Gastrocnemius medialis (tissue), 4 donors: Measurements from ENCODE around the gene SZT2. TPM values are rescaled to one million over a fixed set of nuclear protein-coding genes. Genes with fewer than 3 reads are reported as not detected.
A peak's percentile ranks its signal among the peaks of the same experiment; 100 is the strongest.

Experiments
- ATAC-seq, 2 donors: fragments of 150-250 bp; one replicate each; pipeline ENCODE4 v1.9.1; 2016
- DNase-seq, 2 donors: peaks; one replicate each; pipeline ENCODE4 v3.0.0-alpha.2; 2019
- H3K27ac ChIP-seq, 4 donors: fragments of 200-600 bp; sonication (generic); 1 replicate in 1 of 4; 2 replicates in 3 of 4; pipeline ENCODE4 v1.5.1; 2016 to 2018; ENCODE audit warnings: mild to moderate bottlenecking in 2 of 4, moderate library complexity in 1 of 4
- H3K27me3 ChIP-seq, 3 donors: fragments of 200-600 bp; sonication (generic) in 2 of 3; 1 replicate in 1 of 3; 2 replicates in 2 of 3; pipeline versions ENCODE4 v1.5.1 to v1.6.0; 2016 to 2019; ENCODE audit warnings: mild to moderate bottlenecking in 1 of 3, moderate library complexity in 1 of 3
- H3K36me3 ChIP-seq, 2 donors: fragments of 200-600 bp; sonication (generic) in 1 of 2; one replicate each; pipeline ENCODE4 v1.5.1; 2017 to 2018
- H3K4me1 ChIP-seq, 2 donors: fragments of 200-600 bp; sonication (generic) in 1 of 2; one replicate each; pipeline ENCODE4 v1.5.1; 2016 to 2017; ENCODE audit warnings: mild to moderate bottlenecking in 2 of 2
- H3K4me3 ChIP-seq, 4 donors: fragments of 200-600 bp; sonication (generic) in 3 of 4; 1 replicate in 1 of 4; 2 replicates in 3 of 4; pipeline ENCODE4 v1.5.1; 2016 to 2019; ENCODE audit warnings: mild to moderate bottlenecking in 2 of 4
- H3K9me3 ChIP-seq, 3 donors: fragments of 200-600 bp; sonication (generic) in 2 of 3; 1 replicate in 1 of 3; 2 replicates in 2 of 3; pipeline ENCODE4 v1.5.1; 2016 to 2019
- POLR2A ChIP-seq, 2 donors: fragments of 450-650 bp; IDR thresholded peaks; one replicate each; pipeline ENCODE4 v1.6.1; 2017; ENCODE audit warnings: antibody characterized with exemption in 2 of 2, mild to moderate bottlenecking in 2 of 2, moderate library complexity in 2 of 2
- in situ Hi-C, 4 donors: fragments of 200-750 bp; cut with MboI; loops; one replicate each; pipeline versions ENCODE4 v1.15.0 to v1.8.0; 2017; ENCODE audit warnings: low sequenced_read_pairs in 4 of 4
- intact Hi-C: fragments of 100-400 bp; cut with DNase I; formaldehyde crosslinking; loops from one replicate; pipeline ENCODE4 v1.15.1; 2023; ENCODE audit warnings: low total_unique reads
- total RNA-seq, 4 donors: library from RNA; depleted of rRNA; stranded (reverse); fragments of >200 nt; gene quantifications; one replicate each; pipeline versions ENCODE4 v1.1.0 to v1.2.3, GENCODE V29; 2016
- TF ChIP-seq, protein P1 (sequence below), 5 experiments: fragments of 450-650 bp in 3 of 5; fragments of 200-600 bp in 2 of 5; sonication (generic) in 2 of 5; IDR thresholded peaks in 4 of 5; conservative IDR thresholded peaks in 1 of 5; 1 replicate in 4 of 5; 2 replicates in 1 of 5; pipeline ENCODE4 v1.5.1; 2016 to 2019; ENCODE audit warnings: antibody characterized with exemption in 5 of 5, mild to moderate bottlenecking in 3 of 5, moderate library complexity in 3 of 5

SZT2 gene
- total RNA-seq, 4 donors from 2014 or later, result 15.9 to 20.9 (median 17.9) TPM

DNA sequence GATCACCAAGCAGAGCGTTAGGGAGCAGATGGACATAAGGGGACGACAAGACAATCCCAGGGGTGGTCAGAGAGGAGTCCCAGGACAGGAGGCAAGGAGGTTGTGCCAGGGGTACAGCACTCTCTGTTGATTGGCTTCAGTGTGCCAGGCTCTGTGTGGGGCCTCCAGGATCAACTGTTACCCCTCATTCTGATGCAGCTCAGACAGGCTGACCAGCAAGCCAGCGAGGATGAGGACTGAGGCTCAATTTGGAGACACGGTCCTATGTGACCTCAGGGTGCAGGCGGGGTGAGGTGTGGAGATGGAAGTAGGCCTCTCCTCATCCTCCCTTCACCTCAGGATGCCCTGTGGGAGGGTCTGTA lies 60.0 kb downstream of the SZT2 start:
- intact Hi-C loops (loop anchor here (5.0 kb wide), 1 partner anchor 82 kb away; the partner anchor contains the start of gene ELOVL1), in situ Hi-C loops (no loop called here)
- no peak for DNase-seq

DNA sequence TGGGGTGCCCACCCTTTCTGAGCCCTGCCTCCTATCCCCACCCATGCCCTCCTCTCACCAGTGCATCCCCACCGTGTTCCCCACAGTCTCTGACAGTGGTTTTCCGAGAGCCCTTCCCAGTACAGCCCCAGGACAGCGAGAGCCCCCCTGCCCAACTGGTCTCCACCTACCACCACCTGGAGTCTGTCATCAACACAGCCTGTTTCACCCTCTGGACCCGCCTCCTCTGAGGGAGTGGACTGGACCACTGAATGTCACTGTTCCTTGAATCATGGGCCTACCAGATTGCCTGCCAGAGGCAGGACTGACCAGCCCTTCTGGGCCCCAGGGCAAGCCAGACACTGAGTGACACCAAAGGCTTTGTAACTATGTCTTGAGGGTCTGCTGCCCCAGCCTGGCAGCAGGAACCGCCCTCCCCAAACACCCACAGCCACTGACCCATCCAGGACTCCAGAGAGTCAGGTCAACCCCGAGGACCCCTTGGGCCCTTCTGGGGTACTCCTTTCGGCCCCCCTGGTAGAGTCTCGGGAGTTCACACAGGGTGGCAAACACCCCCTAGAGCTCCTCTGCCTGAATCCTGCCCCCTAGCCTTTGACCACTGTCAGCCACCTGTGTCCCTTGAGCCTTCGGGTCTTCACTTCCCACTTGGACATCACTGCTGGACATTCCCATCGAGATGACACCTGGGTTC lies 60.7 kb downstream of the SZT2 start:
- DNase-seq, result no peak
- Histone ChIP-seq H3K9me3 (no peaks in the 10 kb centered on the region), H3K27me3 (no peaks in the 10 kb centered on the region), H3K27ac (no peak overlapping the region), H3K4me1 (peaks cover 4 to 14% of the 10 kb centered on the region in 2 donors), H3K36me3 (peaks cover 0 to 61% of the 10 kb centered on the region in 2 donors), H3K4me3 (no peak overlapping the region)
- no peak for TF ChIP-seq POLR2A (IDR thresholded peaks at IDR 0.05)
- TF ChIP-seq, protein P1, sequence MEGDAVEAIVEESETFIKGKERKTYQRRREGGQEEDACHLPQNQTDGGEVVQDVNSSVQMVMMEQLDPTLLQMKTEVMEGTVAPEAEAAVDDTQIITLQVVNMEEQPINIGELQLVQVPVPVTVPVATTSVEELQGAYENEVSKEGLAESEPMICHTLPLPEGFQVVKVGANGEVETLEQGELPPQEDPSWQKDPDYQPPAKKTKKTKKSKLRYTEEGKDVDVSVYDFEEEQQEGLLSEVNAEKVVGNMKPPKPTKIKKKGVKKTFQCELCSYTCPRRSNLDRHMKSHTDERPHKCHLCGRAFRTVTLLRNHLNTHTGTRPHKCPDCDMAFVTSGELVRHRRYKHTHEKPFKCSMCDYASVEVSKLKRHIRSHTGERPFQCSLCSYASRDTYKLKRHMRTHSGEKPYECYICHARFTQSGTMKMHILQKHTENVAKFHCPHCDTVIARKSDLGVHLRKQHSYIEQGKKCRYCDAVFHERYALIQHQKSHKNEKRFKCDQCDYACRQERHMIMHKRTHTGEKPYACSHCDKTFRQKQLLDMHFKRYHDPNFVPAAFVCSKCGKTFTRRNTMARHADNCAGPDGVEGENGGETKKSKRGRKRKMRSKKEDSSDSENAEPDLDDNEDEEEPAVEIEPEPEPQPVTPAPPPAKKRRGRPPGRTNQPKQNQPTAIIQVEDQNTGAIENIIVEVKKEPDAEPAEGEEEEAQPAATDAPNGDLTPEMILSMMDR (IDR thresholded peaks at IDR 0.05 in 4 of 5, conservative IDR thresholded peaks at IDR 0.05 in 1 of 5), result no peak
- ATAC-seq, result no peak
- intact Hi-C loops (loop anchor here (5.0 kb wide), 1 partner anchor 83 kb away; the partner anchor contains the start of gene ELOVL1), in situ Hi-C loops (no loop called here)

More for the DNA sequence above, 60.0 kb downstream of the SZT2 start:
- Histone ChIP-seq H3K4me3 (no peak overlapping the region), H3K9me3 (no peaks in the 10 kb centered on the region), H3K36me3 (peaks cover 0 to 68% of the 10 kb centered on the region in 2 donors), H3K4me1 (peaks cover 2 to 11% of the 10 kb centered on the region in 2 donors), H3K27ac (no peak overlapping the region), H3K27me3 (no peaks in the 10 kb centered on the region)
- TF ChIP-seq, protein P1 (IDR thresholded peaks at IDR 0.05 in 4 of 5, conservative IDR thresholded peaks at IDR 0.05 in 1 of 5), result no peak
- TF ChIP-seq POLR2A (IDR thresholded peaks at IDR 0.05), result no peak
- no peak for ATAC-seq

DNA sequence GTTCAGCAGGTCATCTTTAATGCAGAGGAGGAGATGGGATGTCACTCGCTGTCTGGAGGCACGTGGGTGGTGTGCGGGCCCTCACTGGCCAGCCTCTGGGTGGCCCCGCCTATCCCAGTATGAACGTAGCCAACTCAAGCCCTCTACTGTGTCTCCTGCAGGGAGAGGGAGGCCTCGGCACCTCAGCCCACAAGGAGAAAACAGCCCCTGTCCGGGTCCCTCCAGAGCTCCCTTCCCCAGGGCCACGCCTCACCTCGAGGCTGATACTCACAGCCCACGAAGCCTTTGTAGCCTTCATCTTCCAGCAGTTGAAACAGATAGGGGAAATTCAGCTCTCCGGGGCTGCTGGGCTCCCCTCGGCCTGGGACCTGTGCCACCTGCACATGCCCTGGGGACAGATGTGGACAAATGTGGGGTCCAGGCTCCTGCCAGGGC lies 61.5 kb downstream of the SZT2 start:
- H3K27me3 ChIP-seq, result no peaks in the 10 kb centered on the region
- no peak overlapping the region for H3K27ac ChIP-seq
- peaks cover 0 to 53% of the 10 kb centered on the region in 2 donors for H3K36me3 ChIP-seq
- H3K4me1 ChIP-seq, result peaks cover 4 to 14% of the 10 kb centered on the region in 2 donors
- intact Hi-C loops (loop anchor here (5.0 kb wide), 1 partner anchor 84 kb away; the partner anchor contains the start of gene ELOVL1), in situ Hi-C loops (no loop called here)
- DNase-seq, result no peak
- TF ChIP-seq POLR2A (IDR thresholded peaks at IDR 0.05), result no peak
- TF ChIP-seq, protein P1 (IDR thresholded peaks at IDR 0.05 in 4 of 5, conservative IDR thresholded peaks at IDR 0.05 in 1 of 5), result no peak
- no peak for ATAC-seq
- no peaks in the 10 kb centered on the region for H3K9me3 ChIP-seq
- H3K4me3 ChIP-seq, result no peak overlapping the region

GRCh38 chr1:43451701-43452532 lies 62.2 kb downstream of the SZT2 start:
- no peak for TF ChIP-seq POLR2A (IDR thresholded peaks at IDR 0.05)
- TF ChIP-seq, protein P1 (IDR thresholded peaks at IDR 0.05 in 4 of 5, conservative IDR thresholded peaks at IDR 0.05 in 1 of 5), result no peak
- in situ Hi-C loops (no loop called here), intact Hi-C loops (loop anchor here (5.0 kb wide), 1 partner anchor 85 kb away; the partner anchor contains the start of gene ELOVL1)
- ATAC-seq (no peak), DNase-seq (no peak)
- Histone ChIP-seq H3K4me3 (no peak overlapping the region), H3K27ac (peak overlapping the region in 1 of 4 donors; percentile 13), H3K36me3 (peaks cover 0 to 46% of the 10 kb centered on the region in 2 donors), H3K4me1 (peaks cover 4 to 14% of the 10 kb centered on the region in 2 donors), H3K9me3 (no peaks in the 10 kb centered on the region), H3K27me3 (no peaks in the 10 kb centered on the region)
